ENCODE results near the gene ZAR1. TPM values are rescaled to one million over a fixed set of nuclear protein-coding genes. Genes with fewer than 3 reads are reported as not detected.
"Not testable (repeated sequence)": the region's sequence is repeated elsewhere in the genome, so short reads cannot be mapped to it uniquely, and the experiment has no call there.

ZAR1 gene, protein sequence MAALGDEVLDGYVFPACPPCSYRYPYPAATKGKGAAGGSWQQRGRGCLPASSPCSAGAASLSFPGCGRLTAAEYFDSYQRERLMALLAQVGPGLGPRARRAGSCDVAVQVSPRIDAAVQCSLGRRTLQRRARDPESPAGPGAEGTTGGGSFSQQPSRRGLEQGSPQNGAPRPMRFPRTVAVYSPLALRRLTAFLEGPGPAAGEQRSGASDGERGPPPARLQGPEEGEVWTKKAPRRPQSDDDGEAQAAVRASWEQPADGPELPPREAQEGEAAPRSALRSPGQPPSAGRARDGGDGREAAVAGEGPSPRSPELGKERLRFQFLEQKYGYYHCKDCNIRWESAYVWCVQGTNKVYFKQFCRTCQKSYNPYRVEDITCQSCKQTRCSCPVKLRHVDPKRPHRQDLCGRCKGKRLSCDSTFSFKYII
- polyA plus RNA-seq (2011; rRNA removed): 0.05 TPM in 1 of 2 replicates, not detected in the other
- 0.12 and 0.13 TPM in 2 replicates for polyA plus RNA-seq (2012; cell fraction: cytosol; rRNA removed)
- polyA plus RNA-seq (2012; cell fraction: nucleus; rRNA removed): 0.81 and 1.2 TPM in 2 replicates
- 0.08 TPM in 1 of 3 replicates, not detected in the others for polyA plus RNA-seq (2017; fragmentation: RNase III; extraction: RNeasy Plus Mini Kit Qiagen cat#74134 plus additional on column Dnase treatment)
- polyA minus RNA-seq (2011; rRNA and poly(A)+ RNA removed): 0.24 and 0.95 TPM in 2 replicates

DNA sequence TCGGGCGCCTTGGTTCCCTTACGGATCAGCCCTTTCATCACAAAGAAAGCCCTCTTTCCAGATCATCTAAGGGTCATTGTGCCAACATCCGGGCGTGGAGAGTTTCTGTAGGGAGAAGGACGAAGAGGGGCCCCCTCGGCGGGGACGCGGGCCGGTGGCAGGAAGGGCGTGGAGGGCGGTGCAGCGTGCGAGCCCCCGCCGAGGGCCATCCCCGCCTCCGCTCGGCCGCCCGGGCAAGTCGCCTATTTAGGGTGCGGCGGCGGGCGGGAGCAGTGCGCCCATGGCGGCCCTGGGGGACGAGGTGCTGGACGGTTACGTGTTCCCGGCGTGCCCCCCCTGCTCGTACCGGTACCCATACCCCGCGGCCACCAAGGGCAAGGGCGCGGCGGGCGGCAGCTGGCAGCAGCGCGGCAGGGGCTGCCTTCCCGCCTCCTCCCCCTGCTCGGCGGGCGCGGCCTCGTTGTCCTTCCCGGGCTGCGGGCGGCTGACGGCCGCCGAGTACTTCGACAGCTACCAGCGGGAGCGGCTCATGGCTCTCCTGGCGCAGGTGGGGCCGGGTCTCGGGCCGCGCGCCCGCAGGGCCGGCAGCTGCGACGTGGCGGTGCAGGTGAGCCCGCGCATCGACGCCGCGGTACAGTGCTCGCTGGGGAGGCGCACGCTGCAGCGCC is at the start of gene ZAR1:
TSS of gene ZAR1 (plus strand) at position 241 of the 668 bp plus-strand sequence. CDS start at position 281, 40 bp downstream.
- TF ChIP-seq ZC3H11A (IDR thresholded peaks at IDR 0.05) (no peak), HOXB13 (CRISPR knock-in tag; IDR thresholded peaks at IDR 0.05; ENCODE audit: low read depth) (no peak), SREBF2 (IDR thresholded peaks at IDR 0.05) (no peak), FOXS1 (CRISPR knock-in tag; IDR thresholded peaks at IDR 0.05) (no peak), KDM5A (IDR thresholded peaks at IDR 0.05) (no peak), POLR2A (IDR thresholded peaks at IDR 0.05; ENCODE audit: low read length) (no peak), EHF (CRISPR knock-in tag; IDR thresholded peaks at IDR 0.05) (no peak), ZNF302 (CRISPR knock-in tag; IDR thresholded peaks at IDR 0.05) (no peak), HEYL (CRISPR knock-in tag; IDR thresholded peaks at IDR 0.05) (no peak), RNF2 (IDR thresholded peaks at IDR 0.05; ENCODE audit: borderline replicate concordance, low read depth) (no peak), PHF8 (IDR thresholded peaks at IDR 0.05; ENCODE audit: borderline replicate concordance, low read depth) (no peak), RCOR1 (IDR thresholded peaks at IDR 0.05; ENCODE audit: low read depth, low read length) (no peak), MAZ (IDR thresholded peaks at IDR 0.05; ENCODE audit: borderline replicate concordance, low read depth, low read length) (no peak), RFX5 (IDR thresholded peaks at IDR 0.05) (no peak), JUN (IDR thresholded peaks at IDR 0.05) (no peak), RARB (CRISPR knock-in tag; IDR thresholded peaks at IDR 0.05) (no peak)
- no peak within 1 kb of the TSS for H3K4me3 ChIP-seq
- H3K27ac ChIP-seq: no peak within 1 kb of the TSS
- DNase-seq (ENCODE audit: low read depth in 1 of 2, low spot score in 1 of 2) (no peak), FAIRE-seq (no peak), ATAC-seq (no peak)
- WGBS (ENCODE audit: missing lambda C conversion rate): 95% methylated on average over 37 of the region's 80 CpGs
- H3K4me2 ChIP-seq: no peak within 1 kb of the TSS
- ChIA-PET CTCF (no interaction called here), POLR2A (no interaction called here)
- no peaks in the 10 kb centered on the region for H3K4me1 ChIP-seq
- H3K9me3 ChIP-seq: no peaks in the 10 kb centered on the region

DNA sequence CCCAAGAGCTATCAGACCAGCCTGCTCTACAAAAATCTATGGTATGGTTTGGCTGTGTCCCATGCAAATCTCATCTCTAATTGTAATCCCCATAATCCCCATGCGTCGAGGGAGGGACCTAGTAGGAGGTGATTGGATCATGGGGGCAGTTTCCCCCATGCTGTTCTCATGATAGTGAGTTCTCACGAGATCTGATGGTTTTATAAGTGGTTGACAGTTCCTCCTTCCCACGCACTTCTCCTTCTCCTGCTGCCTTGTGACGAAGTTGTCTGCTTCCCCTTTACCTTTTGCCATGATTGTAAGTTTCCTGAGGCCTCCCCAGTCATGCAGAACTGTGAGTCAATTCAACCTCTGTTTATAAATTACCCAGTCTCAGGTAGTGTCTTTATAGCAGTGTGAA is 49.1 kb upstream of the ZAR1 start:
- FAIRE-seq; H3K4me2 ChIP-seq; ATAC-seq; DNase-seq (ENCODE audit: low read depth in 1 of 2, low spot score in 1 of 2); H3K9me3 ChIP-seq; H3K4me3 ChIP-seq; POLR2A ChIA-PET; H3K27ac ChIP-seq; H3K4me1 ChIP-seq; CTCF ChIA-PET: not testable (repeated sequence)
- WGBS (ENCODE audit: missing lambda C conversion rate): 71% methylated on average over 5 of the region's 5 CpGs

DNA sequence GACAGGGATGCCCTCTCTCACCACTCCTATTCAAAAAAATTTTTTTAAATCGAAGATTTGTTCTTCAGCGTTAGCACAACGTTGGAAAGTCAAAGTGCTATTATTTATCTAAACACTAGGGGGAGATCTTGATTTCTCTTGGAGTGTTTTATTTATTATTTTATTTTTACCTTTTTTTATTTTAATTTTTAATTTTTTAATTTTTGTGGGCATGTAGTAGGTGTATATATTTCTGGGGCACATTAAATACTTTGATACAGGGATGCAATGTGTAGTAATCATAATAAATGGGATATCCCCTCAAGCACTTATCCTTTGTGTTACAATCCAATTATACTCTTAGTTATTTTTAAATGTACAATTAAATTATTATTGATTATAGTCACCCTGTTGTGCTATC is 44.3 kb upstream of the ZAR1 start:
- no peaks in the 10 kb centered on the region for H3K4me1 ChIP-seq
- no peak overlapping the region for H3K4me2 ChIP-seq
- no peak overlapping the region for H3K4me3 ChIP-seq
- TF ChIP-seq, protein P1, sequence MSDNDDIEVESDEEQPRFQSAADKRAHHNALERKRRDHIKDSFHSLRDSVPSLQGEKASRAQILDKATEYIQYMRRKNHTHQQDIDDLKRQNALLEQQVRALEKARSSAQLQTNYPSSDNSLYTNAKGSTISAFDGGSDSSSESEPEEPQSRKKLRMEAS (IDR thresholded peaks at IDR 0.05): no peak
- peak in 1 of 2 experiments; percentile 41; a peak in 2 of 5 replicates for TF ChIP-seq RAD21 (conservative IDR thresholded peaks at IDR 0.05 in 1 of 2, IDR thresholded peaks at IDR 0.05 in 1 of 2)
- TF ChIP-seq RFX5 (IDR thresholded peaks at IDR 0.05): no peak
- TF ChIP-seq PHF8 (IDR thresholded peaks at IDR 0.05; ENCODE audit: borderline replicate concordance, low read depth): no peak
- TF ChIP-seq, protein P2, sequence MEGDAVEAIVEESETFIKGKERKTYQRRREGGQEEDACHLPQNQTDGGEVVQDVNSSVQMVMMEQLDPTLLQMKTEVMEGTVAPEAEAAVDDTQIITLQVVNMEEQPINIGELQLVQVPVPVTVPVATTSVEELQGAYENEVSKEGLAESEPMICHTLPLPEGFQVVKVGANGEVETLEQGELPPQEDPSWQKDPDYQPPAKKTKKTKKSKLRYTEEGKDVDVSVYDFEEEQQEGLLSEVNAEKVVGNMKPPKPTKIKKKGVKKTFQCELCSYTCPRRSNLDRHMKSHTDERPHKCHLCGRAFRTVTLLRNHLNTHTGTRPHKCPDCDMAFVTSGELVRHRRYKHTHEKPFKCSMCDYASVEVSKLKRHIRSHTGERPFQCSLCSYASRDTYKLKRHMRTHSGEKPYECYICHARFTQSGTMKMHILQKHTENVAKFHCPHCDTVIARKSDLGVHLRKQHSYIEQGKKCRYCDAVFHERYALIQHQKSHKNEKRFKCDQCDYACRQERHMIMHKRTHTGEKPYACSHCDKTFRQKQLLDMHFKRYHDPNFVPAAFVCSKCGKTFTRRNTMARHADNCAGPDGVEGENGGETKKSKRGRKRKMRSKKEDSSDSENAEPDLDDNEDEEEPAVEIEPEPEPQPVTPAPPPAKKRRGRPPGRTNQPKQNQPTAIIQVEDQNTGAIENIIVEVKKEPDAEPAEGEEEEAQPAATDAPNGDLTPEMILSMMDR (IDR thresholded peaks at IDR 0.05): peak; percentile 45
- TF ChIP-seq NFE2L2 (conservative IDR thresholded peaks at IDR 0.05; ENCODE audit: low read length): no peak
- TF ChIP-seq HOXA7 (CRISPR knock-in tag; IDR thresholded peaks at IDR 0.05): no peak
- TF ChIP-seq SMC3 (IDR thresholded peaks at IDR 0.05): no peak
- 9% methylated on average over 3 of the region's 3 CpGs for WGBS (ENCODE audit: missing lambda C conversion rate)
- ChIA-PET CTCF (interaction anchor here (0.7 to 0.9 kb wide), 2 partner anchors 10 to 31 kb away, joined by 3 to 4 read pairs; no protein-coding TSS in a partner anchor), POLR2A (no interaction called here)
- H3K27ac ChIP-seq: no peak overlapping the region
- DNase-seq (ENCODE audit: low read depth in 1 of 2, low spot score in 1 of 2) (peak; percentile 3), FAIRE-seq (no peak), ATAC-seq (no peak)
- no peaks in the 10 kb centered on the region for H3K9me3 ChIP-seq
